ENCODE results near the gene TMEM267. TPM values are rescaled to one million over a fixed set of nuclear protein-coding genes. Genes with fewer than 3 reads are reported as not detected.
"Not testable (repeated sequence)": the region's sequence is repeated elsewhere in the genome, so short reads cannot be mapped to it uniquely, and the experiment has no call there.

The TMEM267 gene
- polyA plus RNA-seq, 1 experiment: 16.3 TPM

DNA sequence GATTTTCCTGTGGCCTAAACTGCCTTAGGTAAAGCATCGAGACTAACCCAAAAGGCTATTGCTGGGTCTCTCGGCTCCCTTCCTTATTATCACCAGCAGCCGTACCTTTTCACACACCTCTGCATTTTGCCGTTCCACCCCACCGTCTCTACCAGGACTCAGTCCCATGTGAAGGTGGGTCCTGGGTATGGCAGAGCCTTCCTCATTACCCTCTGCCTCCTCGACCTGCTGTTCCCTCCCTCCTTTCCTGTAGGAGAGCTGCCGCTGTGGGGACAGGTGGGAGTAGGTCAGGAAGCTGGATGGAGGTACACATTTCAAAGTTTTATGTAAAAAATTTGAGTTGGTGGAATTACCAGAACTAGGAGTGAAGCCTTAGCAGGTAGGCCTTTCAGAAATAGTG is 73.3 kb downstream of the TMEM267 start:
- Histone ChIP-seq H3K27ac (ENCODE audit: low read depth, low read length) (no peak overlapping the region), H3K27me3 (ENCODE audit: control insufficient read depth, insufficient read depth, low read length) (no peaks in the 10 kb centered on the region), H3K4me3 (ENCODE audit: low read depth, low read length) (no peak overlapping the region), H3K9me3 (ENCODE audit: control insufficient read depth, insufficient read depth, low read length) (no peaks in the 10 kb centered on the region)
- DNase-seq (ENCODE audit: low read depth, low spot score): no peak
- ChIA-PET CTCF (interaction anchor here (3.2 kb wide), 1 partner anchor 21 kb away, joined by 9 read pairs; no protein-coding TSS in a partner anchor), POLR2A (no interaction called here)
- TF ChIP-seq, protein P1, sequence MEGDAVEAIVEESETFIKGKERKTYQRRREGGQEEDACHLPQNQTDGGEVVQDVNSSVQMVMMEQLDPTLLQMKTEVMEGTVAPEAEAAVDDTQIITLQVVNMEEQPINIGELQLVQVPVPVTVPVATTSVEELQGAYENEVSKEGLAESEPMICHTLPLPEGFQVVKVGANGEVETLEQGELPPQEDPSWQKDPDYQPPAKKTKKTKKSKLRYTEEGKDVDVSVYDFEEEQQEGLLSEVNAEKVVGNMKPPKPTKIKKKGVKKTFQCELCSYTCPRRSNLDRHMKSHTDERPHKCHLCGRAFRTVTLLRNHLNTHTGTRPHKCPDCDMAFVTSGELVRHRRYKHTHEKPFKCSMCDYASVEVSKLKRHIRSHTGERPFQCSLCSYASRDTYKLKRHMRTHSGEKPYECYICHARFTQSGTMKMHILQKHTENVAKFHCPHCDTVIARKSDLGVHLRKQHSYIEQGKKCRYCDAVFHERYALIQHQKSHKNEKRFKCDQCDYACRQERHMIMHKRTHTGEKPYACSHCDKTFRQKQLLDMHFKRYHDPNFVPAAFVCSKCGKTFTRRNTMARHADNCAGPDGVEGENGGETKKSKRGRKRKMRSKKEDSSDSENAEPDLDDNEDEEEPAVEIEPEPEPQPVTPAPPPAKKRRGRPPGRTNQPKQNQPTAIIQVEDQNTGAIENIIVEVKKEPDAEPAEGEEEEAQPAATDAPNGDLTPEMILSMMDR (IDR thresholded peaks at IDR 0.05; ENCODE audit: low read depth, low read length): no peak

DNA sequence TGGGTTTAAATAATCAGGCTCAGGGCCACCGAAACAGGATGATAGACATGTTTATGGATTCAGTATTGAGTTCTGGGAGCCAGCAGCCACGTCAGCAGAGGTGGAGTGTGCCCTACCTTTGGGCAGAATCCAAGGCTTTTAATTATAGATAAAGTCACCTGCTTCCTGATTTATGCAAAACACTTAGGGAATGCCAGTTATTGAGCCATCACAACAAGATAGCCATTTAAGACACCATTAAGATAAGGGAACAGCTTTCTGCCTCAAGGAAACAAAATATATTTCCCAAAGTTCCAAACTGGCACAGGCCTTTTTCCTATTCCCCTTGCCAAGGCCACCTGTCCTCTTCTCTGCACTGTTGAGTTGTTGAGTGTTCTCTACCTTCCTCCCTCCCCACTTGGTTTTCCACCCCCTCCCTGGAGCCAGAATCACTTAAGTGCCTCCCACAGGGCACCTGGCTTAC is 73.8 kb downstream of the TMEM267 start:
- Histone ChIP-seq H3K27ac (ENCODE audit: low read depth, low read length) (no peak overlapping the region), H3K27me3 (ENCODE audit: control insufficient read depth, insufficient read depth, low read length) (no peaks in the 10 kb centered on the region), H3K9me3 (ENCODE audit: control insufficient read depth, insufficient read depth, low read length) (no peaks in the 10 kb centered on the region), H3K4me3 (ENCODE audit: low read depth, low read length) (no peak overlapping the region)
- ChIA-PET CTCF (interaction anchor here (3.2 kb wide), 1 partner anchor 20 kb away, joined by 9 read pairs; no protein-coding TSS in a partner anchor), POLR2A (no interaction called here)
- TF ChIP-seq, protein P1 (IDR thresholded peaks at IDR 0.05; ENCODE audit: low read depth, low read length): no peak
- DNase-seq (ENCODE audit: low read depth, low spot score): no peak

DNA sequence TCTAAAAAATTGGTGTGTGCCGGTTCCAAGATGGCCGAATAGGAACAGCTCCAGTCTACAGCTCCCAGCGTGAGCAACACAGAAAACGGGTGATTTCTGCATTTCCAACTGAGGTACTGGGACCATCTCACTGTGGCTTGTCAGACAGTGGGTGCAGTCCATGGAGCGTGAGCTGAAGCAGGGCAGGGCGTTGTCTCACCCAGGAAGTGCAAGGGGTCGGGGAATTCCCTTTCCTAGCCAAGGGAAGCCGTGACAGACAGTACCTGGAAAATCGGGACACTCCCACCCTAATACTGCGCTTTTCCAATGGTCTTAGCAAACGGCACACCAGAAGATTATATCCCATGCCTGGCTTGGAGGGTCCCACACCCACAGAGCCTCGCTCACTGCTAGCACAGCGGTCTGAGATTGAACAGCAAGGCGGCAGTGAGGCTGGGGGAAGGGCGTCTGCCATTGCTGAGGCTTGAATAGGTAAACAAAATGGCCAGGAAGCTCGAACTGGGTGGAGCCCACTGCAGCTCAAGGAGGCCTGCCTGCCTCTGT is 81.1 kb downstream of the TMEM267 start:
- H3K4me3 ChIP-seq (ENCODE audit: low read depth, low read length); H3K9me3 ChIP-seq (ENCODE audit: control insufficient read depth, insufficient read depth, low read length); H3K27me3 ChIP-seq (ENCODE audit: control insufficient read depth, insufficient read depth, low read length); CTCF ChIA-PET; H3K27ac ChIP-seq (ENCODE audit: low read depth, low read length); DNase-seq (ENCODE audit: low read depth, low spot score); POLR2A ChIA-PET: not testable (repeated sequence)

DNA sequence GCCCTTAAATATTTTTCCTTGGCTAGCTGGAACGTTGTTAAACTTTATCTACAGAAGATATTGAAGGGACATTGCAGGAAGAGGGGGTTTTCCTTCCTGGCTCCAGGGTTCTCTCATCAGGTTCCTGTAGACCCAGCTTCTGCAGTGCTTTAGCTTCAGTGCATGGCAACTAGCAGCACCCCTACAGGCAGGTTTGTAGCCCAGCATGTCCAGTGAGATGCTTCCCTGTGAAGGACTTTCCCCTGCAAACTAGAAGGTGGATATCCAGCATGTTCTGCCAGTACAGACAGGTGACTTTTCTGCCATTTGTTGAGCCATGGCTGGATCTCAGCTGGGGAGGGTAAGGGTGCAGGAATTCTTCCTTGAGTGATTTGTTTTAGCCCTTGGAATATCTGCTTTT is 81.8 kb downstream of the TMEM267 start:
- TF ChIP-seq, protein P1 (IDR thresholded peaks at IDR 0.05; ENCODE audit: low read depth, low read length): peak; percentile 49
- CTCF ChIA-PET: no interaction called here
- DNase-seq (ENCODE audit: low read depth, low spot score): no peak

DNA sequence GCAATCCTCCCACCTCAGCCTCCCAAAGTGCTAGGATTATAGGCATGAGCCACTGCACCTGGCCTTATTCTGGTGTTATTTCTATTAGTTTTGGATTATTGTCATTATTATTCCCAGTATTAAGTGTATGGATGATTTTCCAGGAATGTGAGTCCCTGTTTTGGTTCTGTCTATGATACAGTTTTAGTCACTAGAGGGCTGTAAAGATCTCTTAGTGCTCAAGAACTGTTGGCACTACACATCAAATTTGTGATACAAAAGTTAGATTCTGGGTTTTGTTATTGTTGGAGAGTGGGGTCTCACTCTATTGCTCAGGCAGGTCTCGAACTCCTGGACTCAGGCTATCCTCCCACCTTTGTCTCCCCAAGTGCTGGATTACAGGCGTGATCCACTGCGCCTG is 83.6 kb downstream of the TMEM267 start:
- TF ChIP-seq, protein P1 (IDR thresholded peaks at IDR 0.05; ENCODE audit: low read depth, low read length): peak; percentile 37
- ChIA-PET CTCF (interaction anchor here (0.7 to 1.7 kb wide), 4 partner anchors 11 to 162 kb away, joined by 4 to 9 read pairs (median 6); partner anchors contain the start of genes CCL28 and TMEM267), POLR2A (no interaction called here)
- no peak overlapping the region for H3K27ac ChIP-seq (ENCODE audit: low read depth, low read length)
- no peak overlapping the region for H3K4me3 ChIP-seq (ENCODE audit: low read depth, low read length)
- no peaks in the 10 kb centered on the region; the same call in 1 of the 2 replicates for H3K9me3 ChIP-seq (ENCODE audit: control insufficient read depth, insufficient read depth, low read length)
- peaks cover 11% of the 10 kb centered on the region for H3K27me3 ChIP-seq (ENCODE audit: control insufficient read depth, insufficient read depth, low read length)
- DNase-seq (ENCODE audit: low read depth, low spot score): no peak

More for the DNA sequence above, 81.8 kb downstream of the TMEM267 start:
- no peaks in the 10 kb centered on the region; the same call in 1 of the 2 replicates for H3K9me3 ChIP-seq (ENCODE audit: control insufficient read depth, insufficient read depth, low read length)
- peaks cover 6% of the 10 kb centered on the region for H3K27me3 ChIP-seq (ENCODE audit: control insufficient read depth, insufficient read depth, low read length)
- no peak overlapping the region for H3K4me3 ChIP-seq (ENCODE audit: low read depth, low read length)
- no peak overlapping the region for H3K27ac ChIP-seq (ENCODE audit: low read depth, low read length)
- POLR2A ChIA-PET: no interaction called here

All from AG04450 (cell line).